AG10803 (cell line): ENCODE data around the gene MLKL.

Source experiments
- DNase-seq: peaks from one replicate; pipeline ENCODE4 v3.0.0; 2010; ENCODE audit warnings: low read depth
- H3K4me3 ChIP-seq: 2 replicates; pipeline ENCODE4 v1.5.1; 2011; ENCODE audit warnings: mild to moderate bottlenecking, low read length, control low read depth
- CTCF ChIP-seq: conservative IDR thresholded peaks from 2 replicates; pipeline ENCODE4 v1.5.1; 2011; ENCODE audit warnings: mild to moderate bottlenecking, low read length, control low read depth, inconsistent platforms

The MLKL gene

GRCh38 chr16:74744566-74744965 is 43.9 kb upstream of the MLKL start:
- no peak for TF ChIP-seq CTCF

DNA sequence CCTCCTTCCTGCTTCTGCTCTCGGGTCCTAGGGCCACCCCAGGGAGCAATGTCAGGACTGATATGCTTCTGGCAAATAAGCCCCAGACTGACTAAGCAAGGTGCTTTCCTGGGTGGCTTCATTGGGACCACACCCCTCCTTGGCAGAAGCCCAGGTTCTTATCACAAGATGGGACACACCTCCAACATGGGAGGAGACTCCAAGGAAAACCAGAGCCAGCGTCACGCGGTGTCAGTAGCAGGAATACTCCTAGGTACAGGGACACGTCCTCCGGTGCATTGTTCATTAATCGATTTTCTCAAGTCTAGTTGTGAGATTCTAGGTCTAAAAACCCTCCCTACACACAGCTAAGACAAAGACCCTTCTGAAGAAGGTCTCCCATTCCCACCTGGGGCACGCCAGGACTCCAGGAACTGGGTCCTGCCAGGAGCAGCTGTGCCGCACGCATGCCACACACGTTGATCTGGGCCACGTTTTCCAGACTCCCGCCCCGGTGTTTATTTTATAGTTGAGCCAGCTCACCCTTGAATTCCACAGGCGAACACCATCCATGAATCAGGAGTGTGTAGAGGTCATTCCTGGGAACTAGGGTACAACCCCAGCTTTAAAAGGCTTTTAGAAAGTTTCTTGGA is 43.1 kb upstream of the MLKL start:
- no peak overlapping the region for H3K4me3 ChIP-seq

More at GRCh38 chr16:74744566-74744965, 43.9 kb upstream of the MLKL start:
- DNase-seq, result no peak
- H3K4me3 ChIP-seq, result no peak overlapping the region

GRCh38 chr16:74743045-74743667 is 42.5 kb upstream of the MLKL start:
- H3K4me3 ChIP-seq, result no peak overlapping the region
- TF ChIP-seq CTCF, result no peak
- DNase-seq, result no peak

More for the DNA sequence above, 43.1 kb upstream of the MLKL start:
- TF ChIP-seq CTCF, result no peak
- DNase-seq, result peak; percentile 19

DNA sequence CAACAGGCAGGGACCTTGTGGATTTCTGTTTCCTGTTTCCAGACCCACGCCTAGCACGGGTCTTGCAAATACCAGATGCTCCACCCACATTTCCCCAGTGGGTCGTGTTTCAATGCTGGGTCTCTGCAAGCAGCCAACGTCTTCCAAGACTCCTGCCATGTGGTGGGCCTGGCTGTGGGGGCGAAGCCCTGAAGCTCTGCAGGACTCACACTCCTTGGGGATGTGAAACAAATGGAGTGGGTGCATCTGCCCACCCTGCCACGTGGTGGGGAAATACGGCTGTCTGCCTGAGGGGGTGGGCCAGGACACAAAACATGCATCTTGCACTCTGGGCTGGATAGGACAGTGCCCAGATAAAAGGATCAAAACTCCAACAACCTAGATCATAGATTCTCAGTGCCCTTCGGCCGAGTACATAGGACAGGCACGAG is 41.4 kb upstream of the MLKL start:
- no peak overlapping the region for H3K4me3 ChIP-seq
- TF ChIP-seq CTCF, result no peak
- peak; percentile 7 for DNase-seq

DNA sequence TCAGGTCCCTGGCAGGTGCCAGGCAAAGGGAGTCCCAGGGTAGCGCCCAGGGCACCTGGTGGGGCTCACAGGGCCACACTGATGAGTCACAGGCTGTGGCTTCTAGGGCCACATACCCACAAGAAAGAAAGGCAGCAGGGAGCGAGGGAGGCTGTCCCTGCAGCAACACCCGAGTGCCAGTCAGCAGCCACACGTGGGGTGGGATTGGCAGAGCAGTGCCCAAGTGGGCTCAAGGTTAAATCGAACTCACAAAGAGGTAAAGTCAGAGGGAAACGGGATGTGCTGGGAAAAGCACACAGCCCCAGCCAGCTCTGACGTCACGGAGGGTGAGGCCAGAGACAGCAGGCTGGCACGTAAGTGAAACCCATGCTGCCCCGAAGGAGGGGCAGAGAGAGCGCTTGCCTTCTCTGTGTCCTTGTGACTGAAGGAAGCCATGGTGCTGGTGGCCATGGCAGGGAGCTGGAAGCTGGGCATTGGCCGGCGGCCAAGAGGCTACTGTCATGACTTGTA is 40.2 kb upstream of the MLKL start:
- TF ChIP-seq CTCF, result no peak
- no peak overlapping the region for H3K4me3 ChIP-seq
- DNase-seq, result no peak

GRCh38 chr16:74739275-74739674 is 38.6 kb upstream of the MLKL start:
- no peak for DNase-seq
- TF ChIP-seq CTCF, result no peak
- no peak overlapping the region for H3K4me3 ChIP-seq

DNA sequence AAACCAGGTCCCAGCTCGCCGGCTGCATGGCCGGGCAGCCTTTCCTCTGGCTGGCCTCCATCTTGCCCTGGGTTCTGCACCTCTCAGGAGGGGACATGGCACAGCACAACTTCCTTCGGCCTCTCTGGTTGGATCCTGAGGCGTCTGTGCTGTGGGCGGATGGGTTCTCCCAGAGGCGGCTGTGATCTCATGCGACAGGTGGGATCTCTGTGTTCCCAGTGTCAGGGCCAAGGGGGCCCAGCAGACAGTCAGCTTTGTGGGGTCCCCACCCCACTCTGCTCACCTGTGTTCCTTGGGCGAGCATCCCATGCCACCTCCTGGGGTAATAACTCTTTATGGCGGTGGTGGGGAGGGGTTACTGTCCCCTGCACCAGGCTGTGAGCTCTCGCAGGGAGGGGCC is 38.2 kb upstream of the MLKL start:
- DNase-seq, result no peak
- no peak overlapping the region for H3K4me3 ChIP-seq
- TF ChIP-seq CTCF, result no peak
